ENCODE results near the gene HEXA.

Gene HEXA

DNA sequence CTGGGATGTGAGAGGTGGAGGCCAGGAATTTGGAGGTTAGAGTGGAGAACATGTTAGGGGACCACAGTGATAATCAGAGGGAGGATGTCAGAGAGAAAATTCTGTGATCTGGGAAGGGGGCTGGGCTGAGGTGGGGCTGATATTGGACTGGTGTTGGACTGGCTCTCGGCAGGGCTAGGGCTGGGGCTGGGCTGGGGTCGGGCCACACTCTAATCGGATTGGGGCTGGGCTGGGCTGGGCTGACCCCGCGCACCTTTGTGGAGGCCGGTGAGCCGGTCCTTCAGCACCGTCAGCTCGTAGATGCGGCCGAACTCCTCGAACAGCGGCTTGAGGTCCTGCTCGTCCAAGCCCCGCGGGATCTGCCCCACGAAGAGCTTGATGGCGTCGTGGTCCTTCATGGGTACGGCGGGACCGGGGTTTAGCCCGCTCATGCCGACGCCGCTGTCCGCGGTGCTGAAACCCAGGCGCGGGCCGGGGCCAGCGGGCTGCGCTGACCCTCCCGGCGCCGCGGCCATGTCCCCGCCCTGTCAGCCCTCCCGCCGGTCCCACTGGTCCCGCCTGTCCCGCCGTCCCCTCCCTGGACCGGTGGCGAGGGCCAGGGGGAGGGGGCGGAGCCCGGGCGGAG is 56.3 kb downstream of the HEXA start:
- H3K27me3 ChIP-seq (ENCODE audit: insufficient read depth, poor library complexity, severe bottlenecking): no peaks in the 10 kb centered on the region
- TF ChIP-seq POLR2AphosphoS5 (IDR thresholded peaks at IDR 0.05; ENCODE audit: low read depth): no peak
- TF ChIP-seq GABPA (IDR thresholded peaks at IDR 0.05; ENCODE audit: low read depth): no peak
- TF ChIP-seq, protein P1, sequence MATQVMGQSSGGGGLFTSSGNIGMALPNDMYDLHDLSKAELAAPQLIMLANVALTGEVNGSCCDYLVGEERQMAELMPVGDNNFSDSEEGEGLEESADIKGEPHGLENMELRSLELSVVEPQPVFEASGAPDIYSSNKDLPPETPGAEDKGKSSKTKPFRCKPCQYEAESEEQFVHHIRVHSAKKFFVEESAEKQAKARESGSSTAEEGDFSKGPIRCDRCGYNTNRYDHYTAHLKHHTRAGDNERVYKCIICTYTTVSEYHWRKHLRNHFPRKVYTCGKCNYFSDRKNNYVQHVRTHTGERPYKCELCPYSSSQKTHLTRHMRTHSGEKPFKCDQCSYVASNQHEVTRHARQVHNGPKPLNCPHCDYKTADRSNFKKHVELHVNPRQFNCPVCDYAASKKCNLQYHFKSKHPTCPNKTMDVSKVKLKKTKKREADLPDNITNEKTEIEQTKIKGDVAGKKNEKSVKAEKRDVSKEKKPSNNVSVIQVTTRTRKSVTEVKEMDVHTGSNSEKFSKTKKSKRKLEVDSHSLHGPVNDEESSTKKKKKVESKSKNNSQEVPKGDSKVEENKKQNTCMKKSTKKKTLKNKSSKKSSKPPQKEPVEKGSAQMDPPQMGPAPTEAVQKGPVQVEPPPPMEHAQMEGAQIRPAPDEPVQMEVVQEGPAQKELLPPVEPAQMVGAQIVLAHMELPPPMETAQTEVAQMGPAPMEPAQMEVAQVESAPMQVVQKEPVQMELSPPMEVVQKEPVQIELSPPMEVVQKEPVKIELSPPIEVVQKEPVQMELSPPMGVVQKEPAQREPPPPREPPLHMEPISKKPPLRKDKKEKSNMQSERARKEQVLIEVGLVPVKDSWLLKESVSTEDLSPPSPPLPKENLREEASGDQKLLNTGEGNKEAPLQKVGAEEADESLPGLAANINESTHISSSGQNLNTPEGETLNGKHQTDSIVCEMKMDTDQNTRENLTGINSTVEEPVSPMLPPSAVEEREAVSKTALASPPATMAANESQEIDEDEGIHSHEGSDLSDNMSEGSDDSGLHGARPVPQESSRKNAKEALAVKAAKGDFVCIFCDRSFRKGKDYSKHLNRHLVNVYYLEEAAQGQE (IDR thresholded peaks at IDR 0.05; ENCODE audit: insufficient replicate concordance, low read depth): peak; percentile 96
- TF ChIP-seq, protein P2, sequence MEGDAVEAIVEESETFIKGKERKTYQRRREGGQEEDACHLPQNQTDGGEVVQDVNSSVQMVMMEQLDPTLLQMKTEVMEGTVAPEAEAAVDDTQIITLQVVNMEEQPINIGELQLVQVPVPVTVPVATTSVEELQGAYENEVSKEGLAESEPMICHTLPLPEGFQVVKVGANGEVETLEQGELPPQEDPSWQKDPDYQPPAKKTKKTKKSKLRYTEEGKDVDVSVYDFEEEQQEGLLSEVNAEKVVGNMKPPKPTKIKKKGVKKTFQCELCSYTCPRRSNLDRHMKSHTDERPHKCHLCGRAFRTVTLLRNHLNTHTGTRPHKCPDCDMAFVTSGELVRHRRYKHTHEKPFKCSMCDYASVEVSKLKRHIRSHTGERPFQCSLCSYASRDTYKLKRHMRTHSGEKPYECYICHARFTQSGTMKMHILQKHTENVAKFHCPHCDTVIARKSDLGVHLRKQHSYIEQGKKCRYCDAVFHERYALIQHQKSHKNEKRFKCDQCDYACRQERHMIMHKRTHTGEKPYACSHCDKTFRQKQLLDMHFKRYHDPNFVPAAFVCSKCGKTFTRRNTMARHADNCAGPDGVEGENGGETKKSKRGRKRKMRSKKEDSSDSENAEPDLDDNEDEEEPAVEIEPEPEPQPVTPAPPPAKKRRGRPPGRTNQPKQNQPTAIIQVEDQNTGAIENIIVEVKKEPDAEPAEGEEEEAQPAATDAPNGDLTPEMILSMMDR (IDR thresholded peaks at IDR 0.05; ENCODE audit: insufficient read depth, low read length): no peak
- no peak for TF ChIP-seq SPI1 (IDR thresholded peaks at IDR 0.05; ENCODE audit: borderline replicate concordance, low read depth)

DNA sequence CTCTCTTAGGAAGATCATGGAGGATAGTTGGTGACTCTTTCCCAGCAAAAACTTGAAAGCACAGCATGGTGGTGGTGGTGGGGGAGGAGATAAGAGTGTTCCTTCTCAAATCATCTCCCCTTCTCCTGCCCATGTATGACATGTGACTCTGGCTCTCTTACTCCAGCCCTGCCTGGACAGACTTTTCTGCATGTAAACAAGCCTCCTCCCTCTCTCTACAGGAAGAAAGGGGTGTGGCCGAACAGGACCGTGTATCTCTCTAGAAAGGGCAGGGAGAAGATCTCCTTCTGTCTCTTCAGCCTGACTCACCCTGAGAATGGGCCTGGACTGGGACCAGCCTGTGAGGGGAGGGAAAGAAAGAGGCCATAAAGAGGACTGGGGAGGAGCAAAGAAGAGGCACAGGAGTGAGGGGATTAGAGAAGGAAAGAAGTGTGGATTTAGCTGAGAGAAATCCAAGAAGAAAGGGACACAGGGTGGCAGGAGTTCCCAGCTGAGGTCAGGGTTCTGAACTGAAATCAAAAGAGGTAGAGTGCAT is 57.3 kb downstream of the HEXA start:
- H3K27ac ChIP-seq (replicated peaks): no peak overlapping the region
- no peaks in the 10 kb centered on the region for H3K27me3 ChIP-seq (ENCODE audit: insufficient read depth, poor library complexity, severe bottlenecking)
- DNase-seq (ENCODE audit: low read depth in 1 of 2, low spot score in 1 of 2): no peak
- TF ChIP-seq, protein P1 (IDR thresholded peaks at IDR 0.05; ENCODE audit: insufficient replicate concordance, low read depth): no peak
- TF ChIP-seq SPI1 (IDR thresholded peaks at IDR 0.05; ENCODE audit: borderline replicate concordance, low read depth) (no peak), POLR2AphosphoS5 (IDR thresholded peaks at IDR 0.05; ENCODE audit: low read depth) (no peak)
- TF ChIP-seq, protein P2 (IDR thresholded peaks at IDR 0.05; ENCODE audit: insufficient read depth, low read length): no peak
- H3K4me3 ChIP-seq (replicated peaks; ENCODE audit: insufficient read depth, low read length): no peak overlapping the region

More for the DNA sequence above, 56.3 kb downstream of the HEXA start:
- Histone ChIP-seq H3K4me3 (replicated peaks; ENCODE audit: insufficient read depth, low read length) (peak overlapping the region; percentile 68), H3K27ac (replicated peaks) (no peak overlapping the region)
- no peak for DNase-seq (ENCODE audit: low read depth in 1 of 2, low spot score in 1 of 2)

DNA sequence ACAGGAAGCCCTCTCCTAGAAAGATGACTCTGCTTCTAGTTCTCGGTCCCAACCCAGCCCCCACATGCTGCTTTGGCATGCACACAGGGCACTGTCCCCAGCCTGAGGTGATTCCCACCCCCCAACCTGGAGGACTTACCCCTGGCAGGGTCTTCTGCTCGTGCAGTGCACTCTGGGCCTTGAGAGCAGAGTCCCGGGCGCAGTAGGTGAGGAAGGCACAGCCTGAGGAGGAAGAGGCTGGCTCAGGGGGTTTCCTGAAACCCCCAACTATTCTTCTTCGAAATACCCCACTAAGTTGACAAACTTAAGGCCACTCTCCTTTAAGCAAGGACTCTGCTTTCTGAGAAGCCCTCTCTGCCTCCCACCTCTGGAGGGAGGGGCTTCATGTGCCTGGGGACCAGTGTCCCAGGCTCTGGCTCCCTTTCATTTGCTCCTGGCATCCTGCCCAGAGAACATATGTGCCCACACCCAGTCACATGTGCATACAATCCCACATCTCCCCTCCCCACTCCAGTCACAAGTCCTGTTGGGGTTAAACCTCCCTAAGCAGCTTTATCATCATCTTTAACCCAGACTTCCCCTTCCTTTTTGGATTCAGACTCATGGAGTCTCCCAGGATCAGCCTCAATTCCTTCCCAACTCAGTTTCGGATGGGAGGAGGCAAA is 60.0 kb downstream of the HEXA start:
- no peak overlapping the region for H3K27ac ChIP-seq (replicated peaks)
- DNase-seq (ENCODE audit: low read depth in 1 of 2, low spot score in 1 of 2): no peak
- TF ChIP-seq, protein P2 (IDR thresholded peaks at IDR 0.05; ENCODE audit: insufficient read depth, low read length): no peak
- no peak for TF ChIP-seq GABPA (IDR thresholded peaks at IDR 0.05; ENCODE audit: low read depth)
- TF ChIP-seq POLR2AphosphoS5 (IDR thresholded peaks at IDR 0.05; ENCODE audit: low read depth): no peak
- TF ChIP-seq SPI1 (IDR thresholded peaks at IDR 0.05; ENCODE audit: borderline replicate concordance, low read depth): no peak
- TF ChIP-seq, protein P1 (IDR thresholded peaks at IDR 0.05; ENCODE audit: insufficient replicate concordance, low read depth): no peak
- H3K4me3 ChIP-seq (replicated peaks; ENCODE audit: insufficient read depth, low read length): no peak overlapping the region
- no peaks in the 10 kb centered on the region for H3K27me3 ChIP-seq (ENCODE audit: insufficient read depth, poor library complexity, severe bottlenecking)

Data from HL-60 (cell line).